Measurements from ENCODE around the gene SMG9. TPM values are rescaled to one million over a fixed set of nuclear protein-coding genes. Genes with fewer than 3 reads are reported as not detected.

The SMG9 gene
- polyA plus RNA-seq, 1 of the 3 experiments (the other 2 are of a cell fraction): 24.3 TPM

DNA sequence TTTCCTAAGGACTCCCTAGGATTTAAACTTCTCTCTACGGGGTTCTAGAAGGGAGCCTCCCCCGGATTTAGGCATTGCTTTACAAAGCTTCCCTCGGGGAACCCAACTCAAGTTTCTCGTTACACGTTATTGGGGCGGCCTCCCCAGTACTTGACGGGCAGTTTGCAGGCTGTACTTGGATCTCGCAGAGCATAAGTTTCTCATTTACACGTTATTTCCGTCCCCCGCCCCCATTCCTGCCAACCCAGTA lies 584 bp downstream of the SMG9 start:
- Histone ChIP-seq H3K27ac (ENCODE audit: low read depth in 2 of 2, low read length in 1 of 2) (peak overlapping the region; percentile 98 to 100), H3K4me2 (peak overlapping the region; percentile 98), H4K20me1 (ENCODE audit: insufficient read depth) (peaks cover 13% of the 10 kb centered on the region), H3K36me3 (replicated peaks in 1 of 2; ENCODE audit: control insufficient read depth in 1 of 2, insufficient read depth in 2 of 2, low read length in 1 of 2) (peaks cover 21 to 30% of the 10 kb centered on the region in 2 experiments), H3K4me3 (ENCODE audit: low read depth in 2 of 2, low read length in 1 of 2) (peak overlapping the region; percentile 74 to 87), H3K4me1 (ENCODE audit: control insufficient read depth in 1 of 2, insufficient read depth in 2 of 2, low read depth in 1 of 2, low read length in 1 of 2) (peaks cover 7 to 46% of the 10 kb centered on the region in 2 experiments; a peak in 3 of 4 replicates), H2AFZ (ENCODE audit: low read depth) (0 out of 2 replicates have a peak overlapping the region, but pooled peaks have one; percentile 23), H3K9me2 (no peaks in the 10 kb centered on the region), H3K79me2 (ENCODE audit: insufficient read depth) (peaks cover 53% of the 10 kb centered on the region), H3F3A (replicated peaks; ENCODE audit: insufficient read depth) (peaks cover 63% of the 10 kb centered on the region), H3K27me3 (ENCODE audit: insufficient read depth) (no peaks in the 10 kb centered on the region), H3K9ac (peak overlapping the region; percentile 96), H3K9me3 (no peaks in the 10 kb centered on the region)
- TF ChIP-seq, protein P1, sequence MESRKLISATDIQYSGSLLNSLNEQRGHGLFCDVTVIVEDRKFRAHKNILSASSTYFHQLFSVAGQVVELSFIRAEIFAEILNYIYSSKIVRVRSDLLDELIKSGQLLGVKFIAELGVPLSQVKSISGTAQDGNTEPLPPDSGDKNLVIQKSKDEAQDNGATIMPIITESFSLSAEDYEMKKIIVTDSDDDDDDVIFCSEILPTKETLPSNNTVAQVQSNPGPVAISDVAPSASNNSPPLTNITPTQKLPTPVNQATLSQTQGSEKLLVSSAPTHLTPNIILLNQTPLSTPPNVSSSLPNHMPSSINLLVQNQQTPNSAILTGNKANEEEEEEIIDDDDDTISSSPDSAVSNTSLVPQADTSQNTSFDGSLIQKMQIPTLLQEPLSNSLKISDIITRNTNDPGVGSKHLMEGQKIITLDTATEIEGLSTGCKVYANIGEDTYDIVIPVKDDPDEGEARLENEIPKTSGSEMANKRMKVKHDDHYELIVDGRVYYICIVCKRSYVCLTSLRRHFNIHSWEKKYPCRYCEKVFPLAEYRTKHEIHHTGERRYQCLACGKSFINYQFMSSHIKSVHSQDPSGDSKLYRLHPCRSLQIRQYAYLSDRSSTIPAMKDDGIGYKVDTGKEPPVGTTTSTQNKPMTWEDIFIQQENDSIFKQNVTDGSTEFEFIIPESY (IDR thresholded peaks at IDR 0.05; ENCODE audit: borderline replicate concordance, low read depth): no peak
- TF ChIP-seq NRF1 (IDR thresholded peaks at IDR 0.05; ENCODE audit: low read depth, low read length): no peak
- TF ChIP-seq, protein P2, sequence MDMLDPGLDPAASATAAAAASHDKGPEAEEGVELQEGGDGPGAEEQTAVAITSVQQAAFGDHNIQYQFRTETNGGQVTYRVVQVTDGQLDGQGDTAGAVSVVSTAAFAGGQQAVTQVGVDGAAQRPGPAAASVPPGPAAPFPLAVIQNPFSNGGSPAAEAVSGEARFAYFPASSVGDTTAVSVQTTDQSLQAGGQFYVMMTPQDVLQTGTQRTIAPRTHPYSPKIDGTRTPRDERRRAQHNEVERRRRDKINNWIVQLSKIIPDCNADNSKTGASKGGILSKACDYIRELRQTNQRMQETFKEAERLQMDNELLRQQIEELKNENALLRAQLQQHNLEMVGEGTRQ (IDR thresholded peaks at IDR 0.05; ENCODE audit: borderline replicate concordance, low read depth, low read length): no peak
- TF ChIP-seq GABPA (IDR thresholded peaks at IDR 0.05; ENCODE audit: low read depth): no peak
- no peak for TF ChIP-seq SMC3 (IDR thresholded peaks at IDR 0.05; ENCODE audit: low read depth, low read length)
- no peak; the same call in 1 of the 2 replicates for TF ChIP-seq SIN3A (IDR thresholded peaks at IDR 0.05; ENCODE audit: borderline replicate concordance, low read depth, low read length)
- no peak for TF ChIP-seq EZH2phosphoT487 (IDR thresholded peaks at IDR 0.05; ENCODE audit: borderline replicate concordance, low read depth)
- TF ChIP-seq, protein P3, sequence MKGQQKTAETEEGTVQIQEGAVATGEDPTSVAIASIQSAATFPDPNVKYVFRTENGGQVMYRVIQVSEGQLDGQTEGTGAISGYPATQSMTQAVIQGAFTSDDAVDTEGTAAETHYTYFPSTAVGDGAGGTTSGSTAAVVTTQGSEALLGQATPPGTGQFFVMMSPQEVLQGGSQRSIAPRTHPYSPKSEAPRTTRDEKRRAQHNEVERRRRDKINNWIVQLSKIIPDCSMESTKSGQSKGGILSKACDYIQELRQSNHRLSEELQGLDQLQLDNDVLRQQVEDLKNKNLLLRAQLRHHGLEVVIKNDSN (IDR thresholded peaks at IDR 0.05; ENCODE audit: borderline replicate concordance, low read depth): no peak
- no peak for TF ChIP-seq MEF2A (IDR thresholded peaks at IDR 0.05; ENCODE audit: borderline replicate concordance, low read depth)
- no peak for TF ChIP-seq ELF1 (IDR thresholded peaks at IDR 0.05)
- TF ChIP-seq, protein P4, sequence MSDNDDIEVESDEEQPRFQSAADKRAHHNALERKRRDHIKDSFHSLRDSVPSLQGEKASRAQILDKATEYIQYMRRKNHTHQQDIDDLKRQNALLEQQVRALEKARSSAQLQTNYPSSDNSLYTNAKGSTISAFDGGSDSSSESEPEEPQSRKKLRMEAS (IDR thresholded peaks at IDR 0.05; ENCODE audit: low read depth): no peak
- no peak for TF ChIP-seq JUND (IDR thresholded peaks at IDR 0.05)
- CTCF ChIA-PET: interaction anchor here (1.1 to 4.6 kb wide), 6 partner anchors 9 to 84 kb away, joined by 3 to 30 read pairs (median 10); partner anchors contain the start of gene PLAUR
- DNase-seq: no peak
- under 1% methylated on average over 11 of the region's 11 CpGs for WGBS (ENCODE audit: low lambda C conversion rate)
- POLR2A ChIA-PET: interaction anchor here (1.1 kb wide), 1 partner anchor 9 kb away, joined by 4 read pairs; no protein-coding TSS in a partner anchor

DNA sequence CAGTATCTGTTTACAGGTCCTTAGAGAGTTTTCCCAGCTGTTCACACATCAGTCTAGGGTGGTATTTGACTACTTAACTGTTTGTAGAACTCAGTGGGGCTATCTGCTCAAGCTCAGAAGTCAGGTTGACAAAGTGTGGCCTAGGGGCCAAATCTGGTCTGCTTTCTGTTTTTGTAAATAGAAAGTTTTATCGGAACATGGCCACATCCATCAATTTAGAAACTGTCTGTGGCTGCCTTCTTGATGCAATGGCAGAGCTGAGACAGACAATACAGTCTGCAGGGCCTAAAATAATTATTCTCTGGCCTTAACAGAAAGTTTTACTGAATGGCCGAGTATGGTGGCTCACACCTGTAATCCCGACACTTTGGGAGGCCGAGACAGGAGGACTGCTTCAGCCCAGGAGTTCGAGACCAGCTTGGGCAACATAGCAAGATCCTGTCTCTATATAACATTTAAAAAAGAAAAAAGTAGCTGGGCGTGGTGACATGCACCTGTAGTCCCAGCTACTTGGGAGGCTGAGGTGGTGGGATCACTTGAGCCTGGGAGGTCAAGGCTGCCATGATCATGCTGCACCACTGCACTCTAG lies 2.4 kb downstream of the SMG9 start:
- CTCF ChIA-PET: interaction anchor here (0.8 to 3.2 kb wide), 6 partner anchors 14 to 58 kb away, joined by 3 to 10 read pairs (median 4); no protein-coding TSS in a partner anchor
- Histone ChIP-seq H2AFZ (ENCODE audit: low read depth) (no peak overlapping the region), H3K4me2 (peak overlapping the region; percentile 98), H3K27ac (ENCODE audit: low read depth in 2 of 2, low read length in 1 of 2) (peak overlapping the region in 1 of 2 experiments; percentile 100; a peak in 2 of 4 replicates), H3K36me3 (replicated peaks in 1 of 2; ENCODE audit: control insufficient read depth in 1 of 2, insufficient read depth in 2 of 2, low read length in 1 of 2) (peaks cover 38 to 40% of the 10 kb centered on the region in 2 experiments), H3K27me3 (ENCODE audit: insufficient read depth) (no peaks in the 10 kb centered on the region), H3F3A (replicated peaks; ENCODE audit: insufficient read depth) (peaks cover 52% of the 10 kb centered on the region), H4K20me1 (ENCODE audit: insufficient read depth) (peaks cover 13% of the 10 kb centered on the region), H3K9ac (peak overlapping the region; percentile 7; the same call in 1 of the 2 replicates), H3K9me3 (no peaks in the 10 kb centered on the region), H3K9me2 (no peaks in the 10 kb centered on the region), H3K4me1 (ENCODE audit: control insufficient read depth in 1 of 2, insufficient read depth in 2 of 2, low read depth in 1 of 2, low read length in 1 of 2) (peaks cover 7 to 32% of the 10 kb centered on the region in 2 experiments; a peak in 2 of 4 replicates), H3K79me2 (ENCODE audit: insufficient read depth) (peaks cover 59% of the 10 kb centered on the region), H3K4me3 (ENCODE audit: low read depth in 2 of 2, low read length in 1 of 2) (no peak overlapping the region; a peak in 1 of 4 replicates)
- 95% methylated on average over 6 of the region's 6 CpGs for WGBS (ENCODE audit: low lambda C conversion rate)
- POLR2A ChIA-PET: no interaction called here
- DNase-seq: no peak
- TF ChIP-seq RAD21 (IDR thresholded peaks at IDR 0.05; ENCODE audit: low read length) (no peak), FOXM1 (IDR thresholded peaks at IDR 0.05; ENCODE audit: low read depth) (no peak)

Data from SK-N-SH (cell line).